Fibroblast of lung (primary cell): ENCODE measurements around the gene HUNK. TPM values are rescaled to one million over a fixed set of nuclear protein-coding genes. Genes with fewer than 3 reads are reported as not detected.

Experiments
- DNase-seq, 2 donors: peaks; one replicate each; pipeline versions ENCODE4 v3.0.0 to v3.0.0-alpha.2; 2010; ENCODE audit warnings: low read depth in 2 of 2
- H2AFZ ChIP-seq: 2 replicates; pipeline ENCODE4 v1.5.1; 2012; ENCODE audit warnings: low read length, control low read depth, inconsistent platforms
- H3K27ac ChIP-seq: 2 replicates; pipeline ENCODE4 v1.5.1; 2011; ENCODE audit warnings: low read length, control low read depth; ENCODE audit not compliant: insufficient read depth
- H3K27me3 ChIP-seq: 2 replicates; pipeline ENCODE4 v1.5.1; 2011; ENCODE audit warnings: mild to moderate bottlenecking, low read length; ENCODE audit not compliant: control insufficient read depth, insufficient read depth
- H3K36me3 ChIP-seq: 2 replicates; pipeline ENCODE4 v1.5.1; 2011; ENCODE audit warnings: low read length; ENCODE audit not compliant: control insufficient read depth, insufficient read depth
- H3K4me1 ChIP-seq: 2 replicates; pipeline ENCODE4 v1.5.1; 2011; ENCODE audit warnings: low read length; ENCODE audit not compliant: control insufficient read depth, insufficient read depth; ENCODE audit errors: extremely low read depth
- H3K4me2 ChIP-seq: 2 replicates; pipeline ENCODE4 v1.5.1; 2011; ENCODE audit warnings: low read length, control low read depth; ENCODE audit not compliant: insufficient read depth; ENCODE audit errors: extremely low read depth
- H3K4me3 ChIP-seq, 4 experiments: fragments of 200-600 bp in 1 of 4; sonication (generic) in 1 of 4; replicated peaks in 1 of 4; 2 replicates each; pipeline ENCODE4 v1.5.1; 2011 to 2016; ENCODE audit warnings: low read length in 4 of 4, low read depth in 3 of 4, mild to moderate bottlenecking in 3 of 4, control low read depth in 2 of 4, inconsistent platforms in 1 of 4, mixed read lengths in 1 of 4; ENCODE audit not compliant: insufficient read depth in 1 of 4; ENCODE audit errors: control extremely low read depth in 1 of 4
- H3K79me2 ChIP-seq: 2 replicates; pipeline ENCODE4 v1.5.1; 2012; ENCODE audit warnings: mild to moderate bottlenecking, low read length, inconsistent platforms; ENCODE audit not compliant: control insufficient read depth, insufficient read depth
- H3K9ac ChIP-seq: 2 replicates; pipeline ENCODE4 v1.5.1; 2011; ENCODE audit warnings: mild to moderate bottlenecking, low read length, control low read depth; ENCODE audit not compliant: insufficient read depth
- H3K9me3 ChIP-seq: 2 replicates; pipeline ENCODE4 v1.5.1; 2012; ENCODE audit warnings: low read depth, low read length; ENCODE audit not compliant: control insufficient read depth, insufficient read depth
- H4K20me1 ChIP-seq: 2 replicates; pipeline ENCODE4 v1.5.1; 2011; ENCODE audit warnings: low read length; ENCODE audit not compliant: control insufficient read depth, insufficient read depth; ENCODE audit errors: extremely low read depth
- CTCF ChIP-seq, 2 donors: IDR thresholded peaks in 1 of 2; conservative IDR thresholded peaks in 1 of 2; 1 replicate in 1 of 2; 2 replicates in 1 of 2; pipeline ENCODE4 v1.5.1; 2011 to 2012; ENCODE audit warnings: low read length in 2 of 2, control low read depth in 1 of 2, inconsistent platforms in 1 of 2, low read depth in 1 of 2, mild to moderate bottlenecking in 1 of 2
- EZH2 ChIP-seq: IDR thresholded peaks from 2 replicates; pipeline ENCODE4 v1.5.1; 2012; ENCODE audit warnings: low read length, control low read depth, mild to moderate bottlenecking; ENCODE audit errors: missing control alignments
- polyA plus RNA-seq, 2 donors: library from polyadenylated mRNA; depleted of rRNA in 1 of 2; stranded (reverse) in 1 of 2; unstranded in 1 of 2; fragments of >200 nt; gene quantifications; 2 replicates each; pipeline ENCODE4 v1.2.1, GENCODE V29; 2011 to 2012; ENCODE audit warnings: missing spikeins in 1 of 2
- total RNA-seq: library from RNA; depleted of rRNA; stranded (reverse); fragments of >200 nt; gene quantifications from 2 replicates; pipeline ENCODE4 v1.2.1, GENCODE V29; 2014

HUNK gene
- total and polyA plus RNA-seq, 2 donors (not counting 1 experiment from before 2014, with no cell fraction given): 0.09 to 0.33 TPM

- no peaks in the 10 kb centered on the region for H3K4me1 ChIP-seq
- TF ChIP-seq CTCF (conservative IDR thresholded peaks at IDR 0.05 in 1 of 2, IDR thresholded peaks at IDR 0.05 in 1 of 2; ENCODE audit: low read depth in 1 of 2, low read length in 2 of 2) (no peak), EZH2 (no peak)
- H3K4me2 ChIP-seq: no peak overlapping the region
Measured at GRCh38 chr21:31985398-31985797, 112.6 kb downstream of the HUNK start.

GRCh38 chr21:31986035-31986856, 113.4 kb downstream of the HUNK start:
- H3K4me2 ChIP-seq: no peak overlapping the region
- DNase-seq: no peak
- H2AFZ ChIP-seq: no peak overlapping the region
- no peaks in the 10 kb centered on the region for H3K79me2 ChIP-seq
- H3K4me3 ChIP-seq: no peak overlapping the region
- no peaks in the 10 kb centered on the region for H4K20me1 ChIP-seq
- no peaks in the 10 kb centered on the region for H3K9me3 ChIP-seq
- H3K27me3 ChIP-seq: no peaks in the 10 kb centered on the region
- no peak for TF ChIP-seq EZH2
- no peak for TF ChIP-seq CTCF (conservative IDR thresholded peaks at IDR 0.05 in 1 of 2, IDR thresholded peaks at IDR 0.05 in 1 of 2; ENCODE audit: low read depth in 1 of 2, low read length in 2 of 2)
- H3K4me1 ChIP-seq: no peaks in the 10 kb centered on the region
- no peak overlapping the region for H3K27ac ChIP-seq
- no peaks in the 10 kb centered on the region for H3K36me3 ChIP-seq
- H3K9ac ChIP-seq: no peak overlapping the region

More at GRCh38 chr21:31985398-31985797, 112.6 kb downstream of the HUNK start:
- H3K9ac ChIP-seq: no peak overlapping the region
- no peak for DNase-seq
- H3K79me2 ChIP-seq: no peaks in the 10 kb centered on the region
- H3K27me3 ChIP-seq: no peaks in the 10 kb centered on the region
- H4K20me1 ChIP-seq: no peaks in the 10 kb centered on the region
- H2AFZ ChIP-seq: no peak overlapping the region
- no peak overlapping the region for H3K4me3 ChIP-seq
- H3K27ac ChIP-seq: no peak overlapping the region
- H3K9me3 ChIP-seq: no peaks in the 10 kb centered on the region
- no peaks in the 10 kb centered on the region for H3K36me3 ChIP-seq

GRCh38 chr21:31987696-31988095, 114.9 kb downstream of the HUNK start:
- no peaks in the 10 kb centered on the region for H3K36me3 ChIP-seq

More at GRCh38 chr21:31987696-31988095, 114.9 kb downstream of the HUNK start:
- Histone ChIP-seq H3K27me3 (no peaks in the 10 kb centered on the region), H4K20me1 (no peaks in the 10 kb centered on the region), H2AFZ (no peak overlapping the region), H3K79me2 (no peaks in the 10 kb centered on the region), H3K27ac (no peak overlapping the region), H3K4me2 (no peak overlapping the region), H3K4me3 (no peak overlapping the region), H3K9me3 (no peaks in the 10 kb centered on the region), H3K4me1 (no peaks in the 10 kb centered on the region), H3K9ac (no peak overlapping the region)
- no peak for DNase-seq
- no peak for TF ChIP-seq CTCF (conservative IDR thresholded peaks at IDR 0.05 in 1 of 2, IDR thresholded peaks at IDR 0.05 in 1 of 2; ENCODE audit: low read depth in 1 of 2, low read length in 2 of 2)
- no peak for TF ChIP-seq EZH2
